Measurements from ENCODE around the gene AMHR2.
"Not testable (repeated sequence)": the region's sequence is repeated elsewhere in the genome, so short reads cannot be mapped to it uniquely, and the experiment has no call there.

The AMHR2 gene

GRCh38 chr12:53415752-53416389 is 7.8 kb upstream of the AMHR2 start:
- DNase-seq = not testable (repeated sequence)

GRCh38 chr12:53417291-53417816 is 6.3 kb upstream of the AMHR2 start:
- DNase-seq = not testable (repeated sequence)

DNA sequence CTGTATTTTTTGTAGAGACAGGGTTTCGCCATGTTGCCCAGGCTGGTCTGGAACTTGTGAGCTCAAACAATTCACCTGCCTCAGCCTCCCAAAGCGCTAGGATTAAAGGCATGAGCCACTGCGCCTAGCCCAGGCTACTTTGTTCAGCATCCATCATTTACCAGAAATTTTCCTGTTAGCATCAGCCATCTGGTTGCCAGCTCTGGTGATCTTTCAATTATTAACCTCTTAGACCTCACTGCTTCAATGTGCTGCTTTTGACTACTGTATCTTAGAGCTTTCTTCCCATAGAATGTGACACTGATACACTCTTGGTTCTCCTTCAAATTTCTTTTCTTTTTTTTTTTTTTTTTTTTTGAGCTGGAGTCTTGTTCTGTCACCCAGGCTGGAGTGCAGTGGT is 5.4 kb upstream of the AMHR2 start:
- DNase-seq = no peak

DNA sequence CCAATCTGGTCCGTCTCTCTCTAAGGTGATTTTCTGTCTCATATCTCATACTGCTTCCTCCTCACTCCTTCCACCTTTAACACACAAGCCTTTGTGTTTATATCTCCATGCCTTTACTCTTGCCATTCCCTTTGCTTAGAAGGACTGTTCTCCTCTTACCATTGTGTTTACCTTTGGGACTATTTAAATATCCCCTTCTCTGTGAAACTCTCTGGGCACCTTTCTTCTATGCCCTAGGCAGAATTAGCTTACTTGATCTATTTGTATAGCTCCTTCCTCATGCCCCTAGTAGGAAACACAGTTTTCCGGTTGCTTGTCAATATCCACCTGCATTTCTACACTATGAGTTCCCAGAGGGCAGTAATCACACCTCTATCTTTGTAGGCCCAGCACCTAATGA is 3.9 kb upstream of the AMHR2 start:
- no peak for DNase-seq

DNA sequence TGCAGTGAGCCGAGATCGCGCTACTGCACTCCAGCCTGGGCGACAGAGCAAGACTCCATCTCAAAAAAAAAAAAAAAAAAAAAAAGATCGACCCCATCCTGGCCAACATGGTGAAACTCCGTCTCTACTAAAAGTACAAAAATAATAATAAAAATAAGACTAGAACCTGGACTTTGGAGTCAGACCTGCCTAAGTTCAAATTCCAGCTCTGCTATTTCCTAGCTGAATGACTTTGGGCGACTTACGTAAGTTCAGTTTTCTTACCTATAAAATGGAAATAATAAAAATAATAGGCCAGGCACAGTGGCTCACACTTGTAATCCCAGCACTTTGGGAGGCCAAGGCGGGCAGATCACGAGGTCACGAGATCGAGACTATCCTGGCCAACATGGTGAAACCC is 1.4 kb upstream of the AMHR2 start:
- not testable (repeated sequence) for DNase-seq

- DNase-seq = no peak
Observed at GRCh38 chr12:53424626-53425514, 1.2 kb downstream of the AMHR2 start.

- no peak for DNase-seq
Observed at GRCh38 chr12:53425515-53426150, 2.0 kb downstream of the AMHR2 start.

GRCh38 chr12:53427905-53428594 is 4.4 kb downstream of the AMHR2 start:
- no peak for DNase-seq

GRCh38 chr12:53428741-53429140 is 5.1 kb downstream of the AMHR2 start:
- DNase-seq = no peak

DNA sequence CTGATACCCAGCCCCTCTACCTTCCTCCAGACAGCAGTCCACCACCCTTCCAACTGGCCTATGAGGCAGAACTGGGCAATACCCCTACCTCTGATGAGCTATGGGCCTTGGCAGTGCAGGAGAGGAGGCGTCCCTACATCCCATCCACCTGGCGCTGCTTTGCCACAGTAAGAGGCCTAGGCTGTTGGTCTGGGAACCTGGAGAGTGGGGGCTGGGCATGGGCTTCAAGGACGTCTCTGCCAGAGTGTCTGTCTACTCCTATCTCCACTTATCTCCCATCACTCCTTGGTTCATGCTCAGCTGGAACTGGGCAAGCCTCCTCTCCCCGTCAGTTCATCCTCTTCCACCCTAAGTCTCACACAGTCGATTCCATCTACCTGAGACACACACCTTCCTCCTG is 6.5 kb downstream of the AMHR2 start:
- DNase-seq = no peak

DNA sequence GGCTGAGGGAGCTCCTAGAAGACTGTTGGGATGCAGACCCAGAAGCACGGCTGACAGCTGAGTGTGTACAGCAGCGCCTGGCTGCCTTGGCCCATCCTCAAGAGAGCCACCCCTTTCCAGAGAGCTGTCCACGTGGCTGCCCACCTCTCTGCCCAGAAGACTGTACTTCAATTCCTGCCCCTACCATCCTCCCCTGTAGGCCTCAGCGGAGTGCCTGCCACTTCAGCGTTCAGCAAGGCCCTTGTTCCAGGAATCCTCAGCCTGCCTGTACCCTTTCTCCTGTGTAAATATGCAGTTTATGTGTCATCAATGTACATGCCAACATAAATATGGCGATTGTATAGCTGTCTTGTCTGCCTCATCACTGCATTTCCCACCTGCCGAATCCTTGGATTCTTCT is 7.5 kb downstream of the AMHR2 start:
- no peak for DNase-seq

DNA sequence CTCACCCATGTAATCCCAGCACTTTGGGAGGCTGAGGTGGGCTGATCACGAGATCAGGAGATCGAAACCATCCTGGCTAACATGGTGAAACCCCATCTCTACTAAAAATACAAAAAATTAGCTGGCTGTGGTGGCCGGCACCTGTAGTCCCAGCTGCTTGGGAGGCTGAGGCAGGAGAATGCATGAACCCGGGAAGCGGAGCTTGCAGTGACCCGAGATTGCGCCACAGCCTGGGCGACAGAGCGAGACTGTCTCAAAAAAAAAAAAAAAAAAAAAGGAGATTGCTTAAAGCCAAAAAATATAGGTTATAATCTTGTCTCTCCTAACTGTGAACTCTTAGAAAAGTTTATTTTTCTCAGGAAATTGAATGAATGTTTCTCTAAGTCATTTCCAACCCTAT is 11.7 kb downstream of the AMHR2 start:
- DNase-seq = not testable (repeated sequence)

- not testable (repeated sequence) for DNase-seq
Observed at GRCh38 chr12:53439582-53439981, 15.9 kb downstream of the AMHR2 start.

DNA sequence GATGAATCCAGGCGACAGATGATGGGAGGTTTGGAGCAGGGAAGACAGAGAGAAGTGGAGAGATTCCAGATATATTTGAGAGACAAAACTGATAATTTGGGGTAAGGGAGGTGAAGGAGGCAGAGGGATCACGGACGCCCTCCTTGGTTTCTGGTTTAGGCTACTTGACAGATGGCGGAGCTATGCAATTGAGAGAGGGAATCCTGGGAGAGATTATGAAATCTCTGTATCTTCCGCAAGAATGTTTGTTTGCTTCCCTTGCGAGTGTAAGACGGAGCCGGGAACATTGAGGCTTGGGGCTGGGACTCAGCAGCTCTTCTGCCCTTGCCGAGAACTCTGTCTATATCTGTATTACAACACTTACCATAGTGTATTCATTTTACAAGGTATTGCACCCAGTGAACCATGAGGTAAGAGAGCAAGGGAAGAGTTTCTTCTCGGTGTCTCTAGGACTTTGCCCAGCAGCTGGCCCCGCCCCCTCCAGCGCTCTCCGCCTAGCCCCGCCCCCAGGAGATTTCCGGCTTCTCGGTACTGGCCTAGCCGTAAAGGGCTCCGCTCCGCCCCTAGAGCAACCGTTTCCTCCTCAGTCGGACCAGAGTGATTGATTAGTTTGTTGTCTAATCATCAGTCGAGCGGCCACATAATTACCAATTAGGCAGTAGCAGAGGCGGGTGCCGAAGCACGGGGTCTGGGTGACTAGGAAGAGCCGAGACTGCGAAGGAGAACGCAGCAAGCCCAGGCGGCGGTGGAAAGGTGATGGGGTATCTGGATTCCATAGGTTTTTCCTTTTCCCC is 17.6 kb downstream of the AMHR2 start, which contains the start of gene PRR13:
TSS of gene PRR13 (plus strand) at position 695 of the 794 bp plus-strand sequence. CDS start 981 bp downstream, outside the sequence.
- peak; percentile 94 to 99 for DNase-seq

- no peak for DNase-seq
Observed at GRCh38 chr12:53443955-53444354, 20.3 kb downstream of the AMHR2 start.

GRCh38 chr12:53444593-53445325 is 21.1 kb downstream of the AMHR2 start:
- DNase-seq = not testable (repeated sequence)

- DNase-seq = no peak
Observed at GRCh38 chr12:53450936-53451335, 27.3 kb downstream of the AMHR2 start.

GRCh38 chr12:53451661-53452158 is 28.1 kb downstream of the AMHR2 start, which contains the start of gene PCBP2:
Gene PCBP2 (plus strand): TSS chr12:53452102. CDS start chr12:53454801, 2,699 bp downstream.
- DNase-seq = peak; percentile 97 to 99

DNA sequence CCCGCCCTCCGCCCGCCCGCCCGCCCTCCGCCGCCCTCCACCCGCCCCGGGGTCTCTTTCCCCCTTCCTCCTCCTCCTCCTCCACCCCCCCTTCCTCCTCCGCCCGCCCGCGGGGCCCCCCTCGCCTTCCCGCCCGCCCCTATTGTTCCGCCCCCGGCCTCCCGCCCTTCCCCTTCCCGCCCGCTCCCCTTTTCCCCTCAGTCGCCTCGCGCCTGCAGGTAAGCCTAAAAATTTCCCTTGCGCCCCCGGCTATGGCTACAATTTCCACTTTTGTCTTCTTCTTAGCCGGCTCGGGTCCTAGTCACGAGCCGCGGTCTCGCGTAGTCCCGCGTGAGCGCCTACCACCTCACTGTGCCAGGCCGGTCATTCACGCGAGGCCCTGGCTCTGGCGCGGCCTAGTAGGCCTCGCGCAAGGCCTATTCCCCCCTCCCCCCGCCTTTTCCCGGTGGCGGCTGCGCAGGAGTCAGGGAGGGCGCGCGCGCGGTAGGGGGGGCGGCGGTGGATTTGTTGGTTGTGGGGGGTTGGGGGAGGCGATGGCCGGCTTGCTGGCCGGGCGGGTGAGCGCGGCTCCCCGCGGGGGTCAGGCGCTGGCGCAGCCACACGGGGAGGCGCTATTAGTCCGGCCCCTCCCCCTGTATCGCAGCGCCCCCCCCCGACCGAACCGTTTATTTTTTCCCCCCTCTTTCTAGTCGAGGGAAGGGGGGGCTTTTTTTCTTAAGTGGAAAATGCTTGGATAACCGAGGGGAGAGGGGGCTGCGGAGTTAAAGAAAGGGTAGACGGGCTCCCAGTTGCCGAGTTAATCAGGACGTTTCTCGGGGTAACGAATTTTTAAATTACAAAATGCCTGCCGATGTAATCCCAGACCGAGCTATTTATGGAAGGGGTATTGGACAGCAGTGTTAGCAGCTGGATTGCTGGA is 28.8 kb downstream of the AMHR2 start:
- peak; percentile 68 to 77 for DNase-seq
